B cell (primary cell): ENCODE data around the gene SPTB. TPM values are rescaled to one million over a fixed set of nuclear protein-coding genes. Genes with fewer than 3 reads are reported as not detected.

ENCODE experiments used
- ATAC-seq: fragments of 200-7000 bp; cut with Tn5 transposase; one replicate; pipeline ENCODE4 v1.10.0; 2021; ENCODE audit warnings: low read depth, mild to moderate bottlenecking, moderate number of reproducible peaks, moderate library complexity
- CTCF ChIA-PET: fragments of 350-600 bp; sonication (Branson Sonifier 250); formaldehyde crosslinking; loops from one replicate; lab custom pipeline; 2021; ENCODE audit warnings: antibody characterized with exemption, inconsistent platforms; lab: Charles Lee
- POLR2A ChIA-PET: fragments of 350-600 bp; sonication (Branson Sonifier 250); formaldehyde crosslinking; loops from one replicate; lab custom pipeline; 2021; ENCODE audit warnings: antibody characterized with exemption; lab: Charles Lee
- DNase-seq: peaks from one replicate; pipeline ENCODE4 v3.0.0; 2013
- H2AFZ ChIP-seq: 2 replicates; pipeline ENCODE4 v1.6.1; 2012; ENCODE audit warnings: mild to moderate bottlenecking, low read depth, low read length; ENCODE audit not compliant: insufficient read depth, poor library complexity, severe bottlenecking
- H3K27ac ChIP-seq, 2 donors: 1 replicate in 1 of 2; 2 replicates in 1 of 2; pipeline ENCODE4 v1.5.1; 2012 to 2013; ENCODE audit warnings: low read length in 2 of 2, mild to moderate bottlenecking in 2 of 2, moderate library complexity in 1 of 2
- H3K27me3 ChIP-seq, 4 experiments: fragments of 200-600 bp in 1 of 4; sonication (generic) in 1 of 4; replicated peaks in 1 of 4; 1 replicate in 2 of 4; 2 replicates in 2 of 4; pipeline versions ENCODE4 v1.6.1 to v1.7.0; 2013 to 2016; ENCODE audit warnings: low read length in 3 of 4, mild to moderate bottlenecking in 2 of 4, mixed read lengths in 1 of 4, moderate library complexity in 1 of 4; ENCODE audit not compliant: insufficient read depth in 4 of 4, control insufficient read depth in 3 of 4; ENCODE audit errors: control extremely low read depth in 1 of 4
- H3K36me3 ChIP-seq, 2 experiments: replicated peaks in 1 of 2; 1 replicate in 1 of 2; 2 replicates in 1 of 2; pipeline versions ENCODE4 v1.6.1 to v1.7.1; 2013; ENCODE audit warnings: low read length in 1 of 2; ENCODE audit not compliant: insufficient read depth in 2 of 2, control insufficient read depth in 1 of 2; ENCODE audit errors: control extremely low read depth in 1 of 2, extremely low read depth in 1 of 2
- H3K4me1 ChIP-seq, 2 donors: fragments of 200-600 bp in 1 of 2; sonication (generic) in 1 of 2; 1 replicate in 1 of 2; 2 replicates in 1 of 2; pipeline versions ENCODE4 v1.5.1 to v1.6.1; 2013 to 2017; ENCODE audit warnings: low read length in 2 of 2; ENCODE audit not compliant: control insufficient read depth in 2 of 2, insufficient read depth in 2 of 2
- H3K4me2 ChIP-seq: replicated peaks from 2 replicates; pipeline ENCODE3; 2012; ENCODE audit warnings: mild to moderate bottlenecking, low read depth, low read length; ENCODE audit not compliant: poor library complexity, severe bottlenecking
- H3K4me3 ChIP-seq, 5 experiments: fragments of 200-600 bp in 1 of 5; sonication (generic) in 1 of 5; 1 replicate in 3 of 5; 2 replicates in 2 of 5; pipeline versions ENCODE4 v1.5.1 to v1.7.0; 2011 to 2016; ENCODE audit warnings: low read length in 4 of 5, mild to moderate bottlenecking in 4 of 5, low read depth in 2 of 5, control low read depth in 1 of 5, moderate library complexity in 1 of 5; ENCODE audit not compliant: insufficient read depth in 1 of 5; ENCODE audit errors: control extremely low read depth in 1 of 5, extremely low read depth in 1 of 5
- H3K79me2 ChIP-seq: fragments of 200-600 bp; sonication (generic); one replicate; pipeline ENCODE4 v1.6.0; 2016; ENCODE audit warnings: low read length; ENCODE audit not compliant: control insufficient read depth, insufficient read depth
- H3K9ac ChIP-seq: fragments of 200-600 bp; sonication (generic); 2 replicates; pipeline ENCODE4 v1.6.1; 2017; ENCODE audit warnings: mild to moderate bottlenecking, low read length, moderate library complexity
- H3K9me3 ChIP-seq, 3 donors: one replicate each; pipeline versions ENCODE4 v1.6.1 to v1.7.1; 2013; ENCODE audit warnings: low read length in 2 of 3; ENCODE audit not compliant: control insufficient read depth in 2 of 3, insufficient read depth in 1 of 3; ENCODE audit errors: control extremely low read depth in 1 of 3
- H4K20me1 ChIP-seq: 2 replicates; pipeline ENCODE4 v1.6.0; 2012; ENCODE audit warnings: mild to moderate bottlenecking, low read length; ENCODE audit not compliant: insufficient read depth, control insufficient read depth, poor library complexity, severe bottlenecking
- H3K27ac Mint-ChIP-seq: one replicate; pipeline ENCODE4 v1.8.0; 2021; ENCODE audit warnings: mixed read lengths
- H3K27me3 Mint-ChIP-seq: one replicate; pipeline ENCODE4 v1.8.0; 2021; ENCODE audit warnings: mixed read lengths
- H3K4me1 Mint-ChIP-seq: one replicate; pipeline ENCODE4 v1.8.0; 2021; ENCODE audit warnings: mixed read lengths
- H3K4me3 Mint-ChIP-seq: one replicate; pipeline ENCODE4 v1.8.0; 2021; ENCODE audit warnings: mixed read lengths
- H3K9me3 Mint-ChIP-seq: one replicate; pipeline ENCODE4 v1.8.0; 2022; ENCODE audit warnings: mixed read lengths; ENCODE audit not compliant: insufficient read depth
- CTCF ChIP-seq: fragments of 200-600 bp; IDR thresholded peaks from one replicate; pipeline ENCODE4 v1.8.0; 2022; ENCODE audit warnings: antibody characterized with exemption, mild to moderate bottlenecking
- EZH2 ChIP-seq: IDR thresholded peaks from 2 replicates; pipeline ENCODE4 v1.6.1; 2012; ENCODE audit warnings: borderline replicate concordance, low read depth, mild to moderate bottlenecking, moderate library complexity, low read length; ENCODE audit not compliant: insufficient read depth, poor library complexity, severe bottlenecking
- WGBS: methylation state at CpG from one replicate; pipeline ENCODE4 v1.1.5; 2013; ENCODE audit warnings: missing lambda C conversion rate; ENCODE audit not compliant: insufficient coverage; 5-methylcytosine and 5-hydroxymethylcytosine counted together
- intact Hi-C: fragments of 100-400 bp; cut with micrococcal nuclease; formaldehyde crosslinking; loops from one replicate; pipeline ENCODE4 v1.10.0; 2022
- polyA plus RNA-seq: library from polyadenylated mRNA; depleted of rRNA; stranded (reverse); fragments of >200 nt; gene quantifications from 2 replicates; pipeline ENCODE4 v1.2.3, GENCODE V29; 2012
- total RNA-seq, 2 donors: library from RNA; stranded (reverse); fragments of 120-200 nt in 1 of 2; gene quantifications; 1 replicate in 1 of 2; 2 replicates in 1 of 2; pipeline versions ENCODE4 v1.2.3 to v1.2.4, GENCODE V29; 2013 to 2022

Gene SPTB
- total and polyA plus RNA-seq, 2 donors (not counting 1 experiment from before 2014, with no cell fraction given): 0.12 TPM; not detected in 1

GRCh38 chr14:64727551-64728071, 152.1 kb downstream of the SPTB start:
- TF ChIP-seq EZH2: no peak
- TF ChIP-seq CTCF: no peak
- H3K27ac Mint-ChIP-seq: no peak overlapping the region
- H3K4me1 Mint-ChIP-seq: no peaks in the 10 kb centered on the region
- Histone ChIP-seq H3K4me1 (no peaks in the 10 kb centered on the region), H2AFZ (no peak overlapping the region), H3K79me2 (no peaks in the 10 kb centered on the region), H3K27me3 (peaks cover 0 to 3% (median 0%) of the 10 kb centered on the region in 4 experiments), H3K4me3 (no peak overlapping the region), H3K27ac (no peak overlapping the region), H3K36me3 (no peaks in the 10 kb centered on the region), H3K4me2 (no peak overlapping the region), H3K9me3 (no peaks in the 10 kb centered on the region), H3K9ac (no peak overlapping the region), H4K20me1 (no peaks in the 10 kb centered on the region)
- DNase-seq: no peak
- ChIA-PET POLR2A (no interaction called here), CTCF (no interaction called here)
- no peak for ATAC-seq
- H3K9me3 Mint-ChIP-seq: no peaks in the 10 kb centered on the region
- intact Hi-C loops: no loop called here
- H3K27me3 Mint-ChIP-seq: peaks cover 10% of the 10 kb centered on the region
- WGBS: 93% methylated on average over 22 of the region's 22 CpGs
- no peak overlapping the region for H3K4me3 Mint-ChIP-seq

GRCh38 chr14:64726585-64726890, 153.2 kb downstream of the SPTB start:
- no peak overlapping the region for H3K27ac Mint-ChIP-seq
- no peak overlapping the region for H3K4me3 ChIP-seq
- no peaks in the 10 kb centered on the region for H3K4me1 ChIP-seq
- H3K4me1 Mint-ChIP-seq: no peaks in the 10 kb centered on the region
- H3K4me3 Mint-ChIP-seq: no peak overlapping the region
- intact Hi-C loops: no loop called here
- no peak overlapping the region for H3K4me2 ChIP-seq
- H4K20me1 ChIP-seq: no peaks in the 10 kb centered on the region
- H3K36me3 ChIP-seq: no peaks in the 10 kb centered on the region
- H2AFZ ChIP-seq: no peak overlapping the region
- H3K27me3 ChIP-seq: peaks cover 0 to 3% (median 0%) of the 10 kb centered on the region in 4 experiments
- no peaks in the 10 kb centered on the region for H3K9me3 ChIP-seq
- TF ChIP-seq EZH2 (no peak), CTCF (no peak)
- WGBS: 63% methylated on average over 5 of the region's 5 CpGs
- POLR2A ChIA-PET: no interaction called here
- H3K9ac ChIP-seq: no peak overlapping the region
- peaks cover 10% of the 10 kb centered on the region for H3K27me3 Mint-ChIP-seq
- ATAC-seq (no peak), DNase-seq (no peak)
- CTCF ChIA-PET: no interaction called here
- no peaks in the 10 kb centered on the region for H3K9me3 Mint-ChIP-seq
- H3K79me2 ChIP-seq: no peaks in the 10 kb centered on the region
- H3K27ac ChIP-seq: no peak overlapping the region
